Measurements from ENCODE around the gene P2RX1.

P2RX1 gene

GRCh38 chr17:3882276-3882675, 34.0 kb downstream of the P2RX1 start:
- no peak for TF ChIP-seq CTCF (conservative IDR thresholded peaks at IDR 0.05)
- H3K27ac ChIP-seq, result no peak overlapping the region

GRCh38 chr17:3880983-3881382, 35.3 kb downstream of the P2RX1 start:
- no peak for TF ChIP-seq CTCF (conservative IDR thresholded peaks at IDR 0.05)
- H3K27ac ChIP-seq, result no peak overlapping the region

GRCh38 chr17:3879591-3880417, 36.5 kb downstream of the P2RX1 start:
- no peak for TF ChIP-seq CTCF (conservative IDR thresholded peaks at IDR 0.05)
- no peak overlapping the region for H3K27ac ChIP-seq

- no peak for TF ChIP-seq CTCF (conservative IDR thresholded peaks at IDR 0.05)
Observed at GRCh38 chr17:3879186-3879585, 37.1 kb downstream of the P2RX1 start.

GRCh38 chr17:3877220-3877619, 39.0 kb downstream of the P2RX1 start:
- H3K27ac ChIP-seq, result no peak overlapping the region
- TF ChIP-seq CTCF (conservative IDR thresholded peaks at IDR 0.05), result no peak

More at GRCh38 chr17:3879186-3879585, 37.1 kb downstream of the P2RX1 start:
- H3K27ac ChIP-seq, result no peak overlapping the region

- TF ChIP-seq CTCF (conservative IDR thresholded peaks at IDR 0.05), result no peak
- H3K27ac ChIP-seq, result no peak overlapping the region
Observed at GRCh38 chr17:3875317-3875716, 40.9 kb downstream of the P2RX1 start.

- no peak for TF ChIP-seq CTCF (conservative IDR thresholded peaks at IDR 0.05)
- H3K27ac ChIP-seq, result no peak overlapping the region
Observed at GRCh38 chr17:3873862-3874261, 42.4 kb downstream of the P2RX1 start.

Data from VCaP (cell line).